MM.1S (cell line): ENCODE results near the gene OR51B5.

ENCODE experiments used
- EZH2 ChIP-seq: fragments of 300-600 bp; sonication (generic); optimal IDR thresholded peaks from 2 replicates; pipeline ENCODE3; 2017; ENCODE audit warnings: low read depth, mild to moderate bottlenecking, antibody characterized with exemption, low read length, mixed read lengths
- EZH2phosphoT487 ChIP-seq: fragments of 300-600 bp; sonication (generic); IDR thresholded peaks from 2 replicates; pipeline ENCODE4 v1.6.1; 2018; ENCODE audit warnings: antibody characterized with exemption, low read length
- TF ChIP-seq, protein P1 (sequence below): fragments of 300-600 bp; sonication (generic); IDR thresholded peaks from 2 replicates; pipeline ENCODE4 v1.5.1; 2016; ENCODE audit warnings: antibody characterized with exemption, low read length, mixed read lengths

DNA sequence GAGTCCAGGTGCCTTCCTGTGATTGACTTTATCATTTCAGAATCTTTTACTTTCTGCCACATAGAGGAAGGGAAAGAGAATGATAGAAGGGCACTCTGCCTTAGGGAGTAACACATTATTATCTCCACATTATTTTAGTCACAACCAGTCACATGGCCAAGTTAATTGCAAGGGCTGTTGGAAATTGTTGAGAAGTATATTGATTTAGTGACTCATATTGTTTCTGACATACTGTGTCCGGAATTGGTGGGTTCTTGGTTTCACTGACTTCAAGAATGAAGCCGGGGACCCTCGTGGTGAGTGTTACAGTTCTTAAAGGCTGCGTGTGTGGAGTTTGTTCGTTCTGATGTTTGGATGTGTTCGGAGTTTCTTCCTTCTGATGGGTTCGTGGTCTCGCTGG lies 50.3 kb downstream of the OR51B5 start:
- TF ChIP-seq, protein P1, sequence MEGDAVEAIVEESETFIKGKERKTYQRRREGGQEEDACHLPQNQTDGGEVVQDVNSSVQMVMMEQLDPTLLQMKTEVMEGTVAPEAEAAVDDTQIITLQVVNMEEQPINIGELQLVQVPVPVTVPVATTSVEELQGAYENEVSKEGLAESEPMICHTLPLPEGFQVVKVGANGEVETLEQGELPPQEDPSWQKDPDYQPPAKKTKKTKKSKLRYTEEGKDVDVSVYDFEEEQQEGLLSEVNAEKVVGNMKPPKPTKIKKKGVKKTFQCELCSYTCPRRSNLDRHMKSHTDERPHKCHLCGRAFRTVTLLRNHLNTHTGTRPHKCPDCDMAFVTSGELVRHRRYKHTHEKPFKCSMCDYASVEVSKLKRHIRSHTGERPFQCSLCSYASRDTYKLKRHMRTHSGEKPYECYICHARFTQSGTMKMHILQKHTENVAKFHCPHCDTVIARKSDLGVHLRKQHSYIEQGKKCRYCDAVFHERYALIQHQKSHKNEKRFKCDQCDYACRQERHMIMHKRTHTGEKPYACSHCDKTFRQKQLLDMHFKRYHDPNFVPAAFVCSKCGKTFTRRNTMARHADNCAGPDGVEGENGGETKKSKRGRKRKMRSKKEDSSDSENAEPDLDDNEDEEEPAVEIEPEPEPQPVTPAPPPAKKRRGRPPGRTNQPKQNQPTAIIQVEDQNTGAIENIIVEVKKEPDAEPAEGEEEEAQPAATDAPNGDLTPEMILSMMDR = no peak
- TF ChIP-seq EZH2 (no peak), EZH2phosphoT487 (no peak)
